DOHH2 (cell line): ENCODE measurements around the gene DUOXA2.

Experiments
- CTCF ChIP-seq: fragments of 200-600 bp; sonication (generic); IDR thresholded peaks from one replicate; pipeline ENCODE4 v1.5.1; 2014; ENCODE audit warnings: antibody characterized with exemption, mild to moderate bottlenecking, low read depth, low read length; ENCODE audit not compliant: poor library complexity, severe bottlenecking
- EZH2phosphoT487 ChIP-seq: fragments of 200-600 bp; sonication (generic); IDR thresholded peaks from 2 replicates; pipeline ENCODE4 v1.6.1; 2017; ENCODE audit warnings: borderline replicate concordance, mild to moderate bottlenecking, antibody characterized with exemption, low read length, moderate library complexity, mixed read lengths

DNA sequence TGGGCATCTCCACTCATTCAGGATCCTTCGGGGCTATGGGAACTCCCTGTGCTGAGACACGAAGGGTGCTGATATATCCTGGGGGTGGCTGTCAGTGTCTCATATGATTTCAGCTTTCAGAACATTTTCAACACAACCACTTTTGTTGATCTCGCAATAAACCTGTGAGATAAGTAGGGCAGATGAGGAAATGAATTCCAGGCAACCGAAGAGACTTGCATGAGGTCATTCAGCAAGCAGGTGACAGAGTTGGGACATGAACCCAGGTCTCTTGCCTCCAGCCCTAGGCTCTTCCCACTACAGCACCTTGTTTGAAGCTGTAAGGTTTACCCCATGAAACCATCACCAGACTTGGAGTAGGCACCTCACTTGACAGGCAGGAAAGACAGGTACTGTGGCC is 32.3 kb downstream of the DUOXA2 start:
- TF ChIP-seq CTCF = no peak
- TF ChIP-seq EZH2phosphoT487 = no peak
